Measurements from ENCODE around the gene SLC35E1.

DNA sequence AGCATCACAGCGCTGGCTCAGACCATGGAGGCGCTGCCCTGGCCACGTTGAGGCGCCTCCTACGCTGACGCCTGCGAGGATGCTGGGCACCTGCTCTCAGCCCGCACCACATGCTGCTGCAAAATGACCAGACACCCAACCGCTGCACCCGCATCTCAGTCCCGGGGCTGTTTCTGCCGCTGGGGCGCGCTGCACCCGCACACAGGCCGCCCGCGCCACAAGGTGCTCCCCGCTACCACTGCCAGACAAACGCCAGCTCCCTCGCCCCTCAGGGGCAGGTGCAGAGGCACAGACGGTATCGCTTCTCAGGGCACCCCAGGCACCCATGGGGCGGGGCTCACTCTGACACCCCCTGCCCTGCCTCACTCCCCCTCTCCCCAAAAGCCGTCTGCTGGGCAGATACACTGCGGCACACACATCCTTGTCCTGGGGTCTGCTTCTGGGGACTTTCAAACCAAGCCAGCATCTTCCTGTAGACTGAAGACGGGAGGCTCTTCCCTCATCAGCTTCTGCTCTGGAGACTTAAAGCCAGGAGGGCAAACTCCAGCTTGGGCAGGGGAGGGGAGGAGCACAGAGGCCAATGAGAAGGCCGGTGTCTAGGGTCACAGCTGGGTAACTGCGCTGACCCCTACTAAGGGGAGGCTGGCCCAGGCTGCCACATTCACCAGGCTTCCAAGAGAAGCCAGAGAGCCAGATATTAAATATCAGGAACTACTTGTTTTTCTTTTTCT lies 46.3 kb downstream of the SLC35E1 start:
- TF ChIP-seq, protein P1, sequence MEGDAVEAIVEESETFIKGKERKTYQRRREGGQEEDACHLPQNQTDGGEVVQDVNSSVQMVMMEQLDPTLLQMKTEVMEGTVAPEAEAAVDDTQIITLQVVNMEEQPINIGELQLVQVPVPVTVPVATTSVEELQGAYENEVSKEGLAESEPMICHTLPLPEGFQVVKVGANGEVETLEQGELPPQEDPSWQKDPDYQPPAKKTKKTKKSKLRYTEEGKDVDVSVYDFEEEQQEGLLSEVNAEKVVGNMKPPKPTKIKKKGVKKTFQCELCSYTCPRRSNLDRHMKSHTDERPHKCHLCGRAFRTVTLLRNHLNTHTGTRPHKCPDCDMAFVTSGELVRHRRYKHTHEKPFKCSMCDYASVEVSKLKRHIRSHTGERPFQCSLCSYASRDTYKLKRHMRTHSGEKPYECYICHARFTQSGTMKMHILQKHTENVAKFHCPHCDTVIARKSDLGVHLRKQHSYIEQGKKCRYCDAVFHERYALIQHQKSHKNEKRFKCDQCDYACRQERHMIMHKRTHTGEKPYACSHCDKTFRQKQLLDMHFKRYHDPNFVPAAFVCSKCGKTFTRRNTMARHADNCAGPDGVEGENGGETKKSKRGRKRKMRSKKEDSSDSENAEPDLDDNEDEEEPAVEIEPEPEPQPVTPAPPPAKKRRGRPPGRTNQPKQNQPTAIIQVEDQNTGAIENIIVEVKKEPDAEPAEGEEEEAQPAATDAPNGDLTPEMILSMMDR (conservative IDR thresholded peaks at IDR 0.05): no peak
- no peak for TF ChIP-seq ZFX (IDR thresholded peaks at IDR 0.05)

Data from C4-2B (cell line).